Keratinocyte (primary cell): Measurements from ENCODE around the gene ALG11.

Experiments
- CTCF ChIP-seq, 3 experiments: IDR thresholded peaks in 1 of 3; conservative IDR thresholded peaks in 1 of 3; optimal IDR thresholded peaks in 1 of 3; 2 replicates in 2 of 3; 3 replicates in 1 of 3; pipeline versions ENCODE3 to v1.5.1; 2011; ENCODE audit warnings: low read length in 3 of 3, mild to moderate bottlenecking in 3 of 3, moderate library complexity in 2 of 3, control low read depth in 1 of 3, inconsistent platforms in 1 of 3; ENCODE audit not compliant: insufficient read depth in 2 of 3; ENCODE audit errors: extremely low read depth in 1 of 3
- EZH2 ChIP-seq: IDR thresholded peaks from one replicate; pipeline ENCODE4 v1.6.1; 2012; ENCODE audit warnings: inconsistent platforms, mild to moderate bottlenecking, low read length, moderate library complexity

- TF ChIP-seq CTCF (optimal IDR thresholded peaks at IDR 0.05 in 1 of 3, IDR thresholded peaks at IDR 0.05 in 1 of 3, conservative IDR thresholded peaks at IDR 0.05 in 1 of 3; ENCODE audit: extremely low read depth in 1 of 3, insufficient read depth in 2 of 3, low read length in 3 of 3) (no peak), EZH2 (no peak)
These were observed 8.7 kb upstream of the ALG11 start for GRCh38 chr13:52003541-52003940.
